B cell (primary cell): ENCODE measurements around the gene ARF6. TPM values are rescaled to one million over a fixed set of nuclear protein-coding genes. Genes with fewer than 3 reads are reported as not detected.
A peak's percentile ranks its signal among the peaks of the same experiment; 100 is the strongest.

Experiments used
- ATAC-seq: fragments of 200-7000 bp; cut with Tn5 transposase; one replicate; pipeline ENCODE4 v1.10.0; 2021; ENCODE audit warnings: low read depth, mild to moderate bottlenecking, moderate number of reproducible peaks, moderate library complexity
- CTCF ChIA-PET: fragments of 350-600 bp; sonication (Branson Sonifier 250); formaldehyde crosslinking; loops from one replicate; lab custom pipeline; 2021; ENCODE audit warnings: antibody characterized with exemption, inconsistent platforms; lab: Charles Lee
- POLR2A ChIA-PET: fragments of 350-600 bp; sonication (Branson Sonifier 250); formaldehyde crosslinking; loops from one replicate; lab custom pipeline; 2021; ENCODE audit warnings: antibody characterized with exemption; lab: Charles Lee
- DNase-seq: peaks from one replicate; pipeline ENCODE4 v3.0.0; 2013
- H2AFZ ChIP-seq: 2 replicates; pipeline ENCODE4 v1.6.1; 2012; ENCODE audit warnings: mild to moderate bottlenecking, low read depth, low read length; ENCODE audit not compliant: insufficient read depth, poor library complexity, severe bottlenecking
- H3K27ac ChIP-seq, 2 donors: 1 replicate in 1 of 2; 2 replicates in 1 of 2; pipeline ENCODE4 v1.5.1; 2012 to 2013; ENCODE audit warnings: low read length in 2 of 2, mild to moderate bottlenecking in 2 of 2, moderate library complexity in 1 of 2
- H3K27me3 ChIP-seq, 4 experiments: fragments of 200-600 bp in 1 of 4; sonication (generic) in 1 of 4; replicated peaks in 1 of 4; 1 replicate in 2 of 4; 2 replicates in 2 of 4; pipeline versions ENCODE4 v1.6.1 to v1.7.0; 2013 to 2016; ENCODE audit warnings: low read length in 3 of 4, mild to moderate bottlenecking in 2 of 4, mixed read lengths in 1 of 4, moderate library complexity in 1 of 4; ENCODE audit not compliant: insufficient read depth in 4 of 4, control insufficient read depth in 3 of 4; ENCODE audit errors: control extremely low read depth in 1 of 4
- H3K36me3 ChIP-seq, 2 experiments: replicated peaks in 1 of 2; 1 replicate in 1 of 2; 2 replicates in 1 of 2; pipeline versions ENCODE4 v1.6.1 to v1.7.1; 2013; ENCODE audit warnings: low read length in 1 of 2; ENCODE audit not compliant: insufficient read depth in 2 of 2, control insufficient read depth in 1 of 2; ENCODE audit errors: control extremely low read depth in 1 of 2, extremely low read depth in 1 of 2
- H3K4me1 ChIP-seq, 2 donors: fragments of 200-600 bp in 1 of 2; sonication (generic) in 1 of 2; 1 replicate in 1 of 2; 2 replicates in 1 of 2; pipeline versions ENCODE4 v1.5.1 to v1.6.1; 2013 to 2017; ENCODE audit warnings: low read length in 2 of 2; ENCODE audit not compliant: control insufficient read depth in 2 of 2, insufficient read depth in 2 of 2
- H3K4me2 ChIP-seq: replicated peaks from 2 replicates; pipeline ENCODE3; 2012; ENCODE audit warnings: mild to moderate bottlenecking, low read depth, low read length; ENCODE audit not compliant: poor library complexity, severe bottlenecking
- H3K4me3 ChIP-seq, 5 experiments: fragments of 200-600 bp in 1 of 5; sonication (generic) in 1 of 5; 1 replicate in 3 of 5; 2 replicates in 2 of 5; pipeline versions ENCODE4 v1.5.1 to v1.7.0; 2011 to 2016; ENCODE audit warnings: low read length in 4 of 5, mild to moderate bottlenecking in 4 of 5, low read depth in 2 of 5, control low read depth in 1 of 5, moderate library complexity in 1 of 5; ENCODE audit not compliant: insufficient read depth in 1 of 5; ENCODE audit errors: control extremely low read depth in 1 of 5, extremely low read depth in 1 of 5
- H3K79me2 ChIP-seq: fragments of 200-600 bp; sonication (generic); one replicate; pipeline ENCODE4 v1.6.0; 2016; ENCODE audit warnings: low read length; ENCODE audit not compliant: control insufficient read depth, insufficient read depth
- H3K9ac ChIP-seq: fragments of 200-600 bp; sonication (generic); 2 replicates; pipeline ENCODE4 v1.6.1; 2017; ENCODE audit warnings: mild to moderate bottlenecking, low read length, moderate library complexity
- H3K9me3 ChIP-seq, 3 donors: one replicate each; pipeline versions ENCODE4 v1.6.1 to v1.7.1; 2013; ENCODE audit warnings: low read length in 2 of 3; ENCODE audit not compliant: control insufficient read depth in 2 of 3, insufficient read depth in 1 of 3; ENCODE audit errors: control extremely low read depth in 1 of 3
- H4K20me1 ChIP-seq: 2 replicates; pipeline ENCODE4 v1.6.0; 2012; ENCODE audit warnings: mild to moderate bottlenecking, low read length; ENCODE audit not compliant: insufficient read depth, control insufficient read depth, poor library complexity, severe bottlenecking
- H3K27ac Mint-ChIP-seq: one replicate; pipeline ENCODE4 v1.8.0; 2021; ENCODE audit warnings: mixed read lengths
- H3K27me3 Mint-ChIP-seq: one replicate; pipeline ENCODE4 v1.8.0; 2021; ENCODE audit warnings: mixed read lengths
- H3K4me1 Mint-ChIP-seq: one replicate; pipeline ENCODE4 v1.8.0; 2021; ENCODE audit warnings: mixed read lengths
- H3K4me3 Mint-ChIP-seq: one replicate; pipeline ENCODE4 v1.8.0; 2021; ENCODE audit warnings: mixed read lengths
- H3K9me3 Mint-ChIP-seq: one replicate; pipeline ENCODE4 v1.8.0; 2022; ENCODE audit warnings: mixed read lengths; ENCODE audit not compliant: insufficient read depth
- CTCF ChIP-seq: fragments of 200-600 bp; IDR thresholded peaks from one replicate; pipeline ENCODE4 v1.8.0; 2022; ENCODE audit warnings: antibody characterized with exemption, mild to moderate bottlenecking
- EZH2 ChIP-seq: IDR thresholded peaks from 2 replicates; pipeline ENCODE4 v1.6.1; 2012; ENCODE audit warnings: borderline replicate concordance, low read depth, mild to moderate bottlenecking, moderate library complexity, low read length; ENCODE audit not compliant: insufficient read depth, poor library complexity, severe bottlenecking
- WGBS: methylation state at CpG from one replicate; pipeline ENCODE4 v1.1.5; 2013; ENCODE audit warnings: missing lambda C conversion rate; ENCODE audit not compliant: insufficient coverage; 5-methylcytosine and 5-hydroxymethylcytosine counted together
- intact Hi-C: fragments of 100-400 bp; cut with micrococcal nuclease; formaldehyde crosslinking; loops from one replicate; pipeline ENCODE4 v1.10.0; 2022
- polyA plus RNA-seq: library from polyadenylated mRNA; depleted of rRNA; stranded (reverse); fragments of >200 nt; gene quantifications from 2 replicates; pipeline ENCODE4 v1.2.3, GENCODE V29; 2012
- total RNA-seq, 2 donors: library from RNA; stranded (reverse); fragments of 120-200 nt in 1 of 2; gene quantifications; 1 replicate in 1 of 2; 2 replicates in 1 of 2; pipeline versions ENCODE4 v1.2.3 to v1.2.4, GENCODE V29; 2013 to 2022

ARF6 gene
- total and polyA plus RNA-seq, 2 donors (not counting 1 experiment from before 2014, with no cell fraction given) = 96.6 to 135 TPM

DNA sequence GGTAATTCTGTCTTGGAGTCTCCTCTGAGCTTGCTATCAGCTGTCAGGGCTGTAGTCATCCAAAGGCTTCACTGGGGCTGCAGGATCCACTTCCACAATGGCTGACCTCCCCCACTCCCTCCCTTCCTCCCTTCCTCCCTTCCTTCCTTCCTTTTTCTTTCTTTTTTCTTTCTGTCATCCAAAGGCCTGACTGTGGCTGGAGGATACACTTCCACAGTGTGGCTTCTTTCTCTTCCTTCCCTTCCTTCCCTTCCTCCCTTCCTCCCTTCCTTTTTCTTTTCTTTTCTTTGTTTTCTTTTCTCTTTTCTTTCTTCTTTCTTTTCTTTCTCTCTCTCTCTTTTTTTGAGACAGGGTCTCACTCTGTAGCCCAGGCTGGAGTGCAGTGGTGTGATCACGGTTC, 30.6 kb downstream of the ARF6 start:
- CTCF ChIA-PET = interaction anchor here (1.1 to 2.6 kb wide), 3 partner anchors 17 to 181 kb away, joined by 4 to 9 read pairs (median 4); no protein-coding TSS in a partner anchor
- H3K4me1 ChIP-seq = peaks cover 21 to 28% of the 10 kb centered on the region in 2 donors
- H3K9ac ChIP-seq = no peak overlapping the region
- H3K4me1 Mint-ChIP-seq = peaks cover 39% of the 10 kb centered on the region
- intact Hi-C loops = no loop called here
- H3K9me3 ChIP-seq = peaks cover 0 to 1% (median 0%) of the 10 kb centered on the region in 3 donors
- H3K27ac Mint-ChIP-seq = peak overlapping the region; percentile 70
- no peak overlapping the region for H3K4me2 ChIP-seq
- no peak overlapping the region for H3K4me3 ChIP-seq
- H3K9me3 Mint-ChIP-seq = no peaks in the 10 kb centered on the region
- TF ChIP-seq EZH2 = no peak
- no peak for TF ChIP-seq CTCF
- H3K4me3 Mint-ChIP-seq = no peak overlapping the region
- no peaks in the 10 kb centered on the region for H3K27me3 ChIP-seq
- DNase-seq (no peak), ATAC-seq (no peak)
- no peak overlapping the region for H2AFZ ChIP-seq
- H3K27me3 Mint-ChIP-seq = no peaks in the 10 kb centered on the region
- no peaks in the 10 kb centered on the region for H3K79me2 ChIP-seq
- no CpG with 5 or more reads among the region's 1 CpG for WGBS
- no peaks in the 10 kb centered on the region for H4K20me1 ChIP-seq
- POLR2A ChIA-PET = interaction anchor here (0.6 to 0.7 kb wide), 3 partner anchors 26 to 137 kb away, joined by 3 to 4 read pairs (median 4); no protein-coding TSS in a partner anchor
- H3K27ac ChIP-seq = no peak overlapping the region
- H3K36me3 ChIP-seq = no peaks in the 10 kb centered on the region

GRCh38 chr14:49923881-49924280, 31.0 kb downstream of the ARF6 start:
- intact Hi-C loops = no loop called here
- peak overlapping the region; percentile 70 for H3K27ac Mint-ChIP-seq
- POLR2A ChIA-PET = interaction anchor here (0.6 to 1.0 kb wide), 2 partner anchors 18 to 75 kb away, joined by 3 read pairs; no protein-coding TSS in a partner anchor
- H3K9me3 Mint-ChIP-seq = no peaks in the 10 kb centered on the region
- Histone ChIP-seq H3K9me3 (peaks cover 0 to 1% (median 0%) of the 10 kb centered on the region in 3 donors), H3K9ac (no peak overlapping the region), H2AFZ (no peak overlapping the region), H3K27ac (no peak overlapping the region), H3K27me3 (no peaks in the 10 kb centered on the region), H4K20me1 (no peaks in the 10 kb centered on the region), H3K79me2 (no peaks in the 10 kb centered on the region), H3K4me3 (no peak overlapping the region), H3K4me2 (no peak overlapping the region), H3K36me3 (no peaks in the 10 kb centered on the region), H3K4me1 (peaks cover 21 to 29% of the 10 kb centered on the region in 2 donors)
- TF ChIP-seq CTCF = no peak
- TF ChIP-seq EZH2 = no peak
- H3K4me1 Mint-ChIP-seq = peaks cover 41% of the 10 kb centered on the region
- WGBS = 75% methylated on average over 4 of the region's 4 CpGs
- ATAC-seq (no peak), DNase-seq (no peak)
- H3K4me3 Mint-ChIP-seq = no peak overlapping the region
- CTCF ChIA-PET = interaction anchor here (1.3 to 2.6 kb wide), 3 partner anchors 16 to 180 kb away, joined by 4 to 9 read pairs (median 7); no protein-coding TSS in a partner anchor
- no peaks in the 10 kb centered on the region for H3K27me3 Mint-ChIP-seq
